ENCODE results near the gene CORO1A.

DNA sequence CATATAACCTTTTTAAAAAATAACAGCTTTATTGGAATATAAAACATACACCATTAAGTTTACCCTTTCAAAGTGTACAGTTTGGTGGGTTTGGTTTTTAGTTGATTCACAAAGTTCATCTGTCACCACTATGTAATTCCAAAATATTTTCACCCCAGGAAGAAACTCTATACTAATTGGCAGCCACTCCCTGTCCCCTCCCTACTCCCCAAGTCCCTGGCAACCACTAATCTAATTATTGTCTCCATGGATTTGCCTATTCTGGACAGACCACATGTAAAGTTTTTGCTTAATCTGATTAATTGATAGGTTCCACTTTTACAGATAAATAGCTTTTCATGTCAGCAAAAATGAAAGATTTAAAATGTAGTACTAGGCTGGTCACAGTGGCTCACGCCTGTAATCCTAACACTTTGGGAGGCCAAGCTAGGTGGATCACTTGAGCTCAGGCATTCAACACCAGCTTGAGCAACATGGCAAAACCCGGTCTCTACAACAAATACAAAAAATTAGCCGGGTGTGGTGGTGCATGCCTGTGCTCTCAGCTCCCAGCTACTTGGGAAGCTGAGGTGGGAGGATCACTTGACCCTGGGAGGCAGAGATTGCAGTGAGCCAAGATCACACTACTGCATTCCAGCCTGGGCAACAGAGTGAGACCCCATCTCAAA, 35.4 kb upstream of the CORO1A start:
- TF ChIP-seq, protein P1, sequence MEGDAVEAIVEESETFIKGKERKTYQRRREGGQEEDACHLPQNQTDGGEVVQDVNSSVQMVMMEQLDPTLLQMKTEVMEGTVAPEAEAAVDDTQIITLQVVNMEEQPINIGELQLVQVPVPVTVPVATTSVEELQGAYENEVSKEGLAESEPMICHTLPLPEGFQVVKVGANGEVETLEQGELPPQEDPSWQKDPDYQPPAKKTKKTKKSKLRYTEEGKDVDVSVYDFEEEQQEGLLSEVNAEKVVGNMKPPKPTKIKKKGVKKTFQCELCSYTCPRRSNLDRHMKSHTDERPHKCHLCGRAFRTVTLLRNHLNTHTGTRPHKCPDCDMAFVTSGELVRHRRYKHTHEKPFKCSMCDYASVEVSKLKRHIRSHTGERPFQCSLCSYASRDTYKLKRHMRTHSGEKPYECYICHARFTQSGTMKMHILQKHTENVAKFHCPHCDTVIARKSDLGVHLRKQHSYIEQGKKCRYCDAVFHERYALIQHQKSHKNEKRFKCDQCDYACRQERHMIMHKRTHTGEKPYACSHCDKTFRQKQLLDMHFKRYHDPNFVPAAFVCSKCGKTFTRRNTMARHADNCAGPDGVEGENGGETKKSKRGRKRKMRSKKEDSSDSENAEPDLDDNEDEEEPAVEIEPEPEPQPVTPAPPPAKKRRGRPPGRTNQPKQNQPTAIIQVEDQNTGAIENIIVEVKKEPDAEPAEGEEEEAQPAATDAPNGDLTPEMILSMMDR (IDR thresholded peaks at IDR 0.05): no peak
- TF ChIP-seq ZFX (IDR thresholded peaks at IDR 0.05; ENCODE audit: borderline replicate concordance): no peak
